ENCODE measurements around the gene CLDN14.

DNA sequence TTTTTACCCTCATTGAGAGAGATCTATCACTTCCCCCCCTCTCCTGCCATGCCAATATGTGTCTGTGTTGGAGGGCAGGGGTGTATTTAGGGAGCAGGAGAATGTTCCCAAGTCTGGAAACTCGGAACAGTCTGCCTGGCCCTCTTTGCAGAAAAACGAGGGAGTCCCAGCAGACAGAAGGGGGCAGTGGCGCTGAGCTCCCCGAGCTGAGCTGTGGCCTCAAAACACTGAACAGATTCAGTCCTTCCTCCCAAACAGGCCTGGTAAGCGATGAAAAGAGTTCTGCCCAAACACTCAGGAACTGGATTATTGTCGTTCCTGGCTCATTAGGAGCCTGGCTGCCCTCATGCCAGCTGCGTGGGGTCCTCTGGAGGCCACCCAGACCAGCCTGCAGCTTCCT lies 981 bp downstream of the CLDN14 start:
- TF ChIP-seq YY1 (IDR thresholded peaks at IDR 0.05; ENCODE audit: insufficient read depth, insufficient read length) (no peak), ZNF274 (IDR thresholded peaks at IDR 0.05; ENCODE audit: low read depth, low read length) (no peak), SUZ12 (IDR thresholded peaks at IDR 0.05; ENCODE audit: extremely low read depth, insufficient read depth, insufficient read length) (no peak)
